Epithelial cell of proximal tubule (primary cell): ENCODE measurements around the gene TUBB2B. TPM values are rescaled to one million over a fixed set of nuclear protein-coding genes. Genes with fewer than 3 reads are reported as not detected.
"Not testable (repeated sequence)": the region's sequence is repeated elsewhere in the genome, so short reads cannot be mapped to it uniquely, and the experiment has no call there.

Source experiments
- DNase-seq: peaks from one replicate; pipeline ENCODE4 v3.0.0-alpha.2; 2011; ENCODE audit warnings: low read depth
- H3K4me3 ChIP-seq: 2 replicates; pipeline ENCODE4 v1.5.1; 2011; ENCODE audit warnings: low read depth, mild to moderate bottlenecking, low read length
- CTCF ChIP-seq: conservative IDR thresholded peaks from 2 replicates; pipeline ENCODE4 v1.5.1; 2012; ENCODE audit warnings: low read depth, mild to moderate bottlenecking, low read length
- total RNA-seq: library from RNA; depleted of rRNA; stranded (reverse); fragments of >200 nt; gene quantifications from 2 replicates; pipeline ENCODE4 v1.2.3, GENCODE V29; 2015

The TUBB2B gene
- total RNA-seq, 1 donor from 2014 or later: 213 TPM

DNA sequence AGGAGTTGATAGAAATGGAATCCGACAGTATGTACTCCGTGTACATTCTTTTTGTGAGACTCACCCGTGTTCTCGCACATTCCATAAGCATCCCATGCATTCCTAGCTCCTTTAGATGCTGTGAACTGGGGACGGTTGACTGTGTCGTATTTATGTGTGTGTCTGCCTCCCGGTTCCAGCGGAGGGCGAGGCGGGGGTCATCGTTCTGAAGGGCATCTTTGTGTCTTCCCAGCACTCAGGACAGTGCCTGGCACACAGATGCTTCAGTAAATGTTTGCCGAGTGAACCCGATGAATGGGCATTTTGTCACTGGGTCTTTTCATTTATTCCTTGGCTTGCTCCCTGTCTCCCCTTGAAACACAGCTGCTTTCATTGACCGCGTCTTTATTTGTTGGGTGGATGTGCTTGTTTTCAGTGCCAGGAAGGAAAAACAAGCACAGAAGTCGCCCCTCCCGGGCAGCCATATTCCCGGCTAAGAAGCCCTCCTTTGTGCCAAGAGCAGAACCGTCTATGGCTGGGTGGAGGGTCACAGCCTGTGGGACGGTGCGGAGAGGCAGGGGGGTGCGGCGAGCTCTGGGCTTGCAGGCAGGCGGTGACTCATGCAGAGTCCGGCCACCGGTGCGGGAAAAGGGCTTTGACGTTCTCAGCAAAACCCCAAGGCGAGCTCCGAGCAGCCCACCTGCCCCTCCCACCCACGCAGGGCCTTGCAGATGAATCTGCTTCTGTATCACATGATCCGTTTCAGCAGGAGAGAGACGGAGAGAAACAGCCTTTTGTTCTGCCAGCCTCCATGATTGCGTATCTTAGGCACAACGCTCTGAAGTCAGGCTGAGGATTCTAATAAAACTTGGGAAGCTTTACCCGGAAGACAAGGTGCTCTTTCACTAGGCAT is 20.0 kb upstream of the TUBB2B start:
- DNase-seq: no peak
- H3K4me3 ChIP-seq: peak overlapping the region; percentile 30
- no peak for TF ChIP-seq CTCF

DNA sequence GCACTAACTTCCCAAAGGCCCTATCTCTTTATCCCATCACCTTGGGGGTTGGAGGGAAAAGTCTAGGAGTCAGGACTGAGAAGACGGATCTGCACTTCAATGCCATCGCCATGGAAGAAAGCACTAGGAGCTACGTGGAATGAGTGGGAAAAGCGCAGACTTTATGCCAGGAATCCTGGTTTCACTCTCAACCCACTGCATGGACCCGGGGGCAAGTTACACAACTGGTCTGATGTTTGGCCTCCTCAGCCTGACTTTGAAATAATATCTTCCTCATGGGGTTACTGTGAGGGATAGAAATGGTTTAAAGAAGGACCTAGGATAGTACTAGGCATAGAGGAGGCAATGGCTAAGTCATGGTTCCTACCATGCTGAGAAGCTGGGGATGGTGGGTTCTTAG is 17.8 kb upstream of the TUBB2B start:
- H3K4me3 ChIP-seq: no peak overlapping the region
- no peak for DNase-seq
- no peak for TF ChIP-seq CTCF

- H3K4me3 ChIP-seq, DNase-seq: not testable (repeated sequence)
These were observed 17.3 kb upstream of the TUBB2B start for GRCh38 chr6:3244832-3245161.

DNA sequence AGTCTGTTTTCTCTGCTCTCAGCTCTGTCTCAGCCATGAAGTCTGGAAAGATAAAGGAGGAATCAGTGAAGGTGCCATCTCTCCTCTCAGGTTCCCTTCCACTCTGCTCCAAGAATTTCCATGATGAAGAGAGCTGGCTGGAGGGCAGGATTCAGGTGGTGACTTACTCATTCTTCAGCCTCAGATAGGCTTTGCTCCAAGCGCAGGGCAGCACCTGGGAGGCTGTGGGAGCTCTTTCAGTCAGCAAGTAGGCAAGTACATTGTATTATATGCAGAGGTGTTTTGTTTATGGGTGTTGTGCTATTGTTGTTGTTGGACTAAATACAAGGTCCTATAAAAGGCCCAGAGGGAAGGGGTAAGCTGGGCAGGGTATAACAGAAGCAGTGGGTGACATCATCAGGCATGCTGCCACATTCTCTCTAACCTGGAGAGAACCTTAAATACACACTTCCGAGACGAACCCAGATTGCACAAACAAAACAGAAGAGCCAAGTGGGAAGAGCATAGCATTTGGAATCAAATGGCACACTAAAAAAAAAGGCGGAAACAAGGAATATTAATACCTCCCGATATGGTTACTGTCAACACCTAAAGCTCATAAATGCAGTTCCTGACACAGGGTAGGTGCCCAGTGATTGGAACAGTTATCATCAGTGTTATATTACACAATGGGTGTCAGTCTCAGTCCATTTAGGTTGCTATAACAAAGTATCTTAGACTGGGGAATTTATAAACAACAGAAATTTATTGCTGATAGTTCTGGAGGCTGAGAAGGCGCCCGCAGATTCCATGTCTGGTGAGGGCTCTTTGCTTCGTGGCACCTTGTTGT is 16.8 kb upstream of the TUBB2B start:
- no peak overlapping the region for H3K4me3 ChIP-seq
- no peak for TF ChIP-seq CTCF
- DNase-seq: no peak

DNA sequence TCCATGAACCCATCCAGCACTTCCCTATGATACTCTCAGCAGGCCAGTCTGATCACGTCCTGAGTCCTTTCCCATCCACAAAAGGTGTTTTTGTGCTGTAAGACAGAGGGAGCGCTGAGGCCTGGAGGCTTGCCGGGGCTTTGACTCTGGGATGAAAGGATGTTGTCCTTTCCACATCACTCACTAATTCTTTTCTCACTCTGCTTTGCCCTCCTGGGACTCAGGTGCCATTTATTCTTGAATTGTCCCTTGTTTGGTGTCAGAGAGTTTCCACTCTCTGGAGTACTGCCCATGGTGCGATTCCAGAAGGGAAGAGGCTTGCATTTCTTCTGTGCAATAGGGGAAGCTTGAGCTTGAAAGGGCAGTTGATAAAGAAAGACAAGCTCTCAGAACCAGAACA is 15.3 kb upstream of the TUBB2B start:
- TF ChIP-seq CTCF: no peak
- H3K4me3 ChIP-seq: no peak overlapping the region
- no peak for DNase-seq

GRCh38 chr6:3241745-3242144 is 14.3 kb upstream of the TUBB2B start:
- DNase-seq, H3K4me3 ChIP-seq: not testable (repeated sequence)

- no peak for TF ChIP-seq CTCF
- H3K4me3 ChIP-seq: no peak overlapping the region
- DNase-seq: no peak
These were observed 13.1 kb upstream of the TUBB2B start for GRCh38 chr6:3240595-3240994.
